SK-N-SH (cell line): Measurements from ENCODE around the gene HS1BP3. TPM values are rescaled to one million over a fixed set of nuclear protein-coding genes. Genes with fewer than 3 reads are reported as not detected.

ENCODE experiments used
- CTCF ChIP-seq: fragments of 200-600 bp; sonication (generic); IDR thresholded peaks from 2 replicates; pipeline ENCODE4 v1.6.1; 2017; ENCODE audit warnings: antibody characterized with exemption, mild to moderate bottlenecking, moderate library complexity
- ELF1 ChIP-seq: IDR thresholded peaks from 2 replicates; pipeline ENCODE4 v1.4.0; 2012
- EP300 ChIP-seq, 2 experiments: IDR thresholded peaks; 2 replicates each; pipeline versions ENCODE4 v1.4.0 to v1.6.1; 2012; ENCODE audit warnings: borderline replicate concordance in 1 of 2, low read depth in 1 of 2, low read length in 1 of 2
- EZH2phosphoT487 ChIP-seq: fragments of 200-600 bp; sonication (generic); IDR thresholded peaks from 2 replicates; pipeline ENCODE4 v1.6.1; 2017; ENCODE audit warnings: low read depth, mixed run types, mild to moderate bottlenecking, antibody characterized with exemption, moderate library complexity, borderline replicate concordance
- FOSL2 ChIP-seq: IDR thresholded peaks from 2 replicates; pipeline ENCODE4 v1.4.0; 2012; ENCODE audit warnings: low read depth, mild to moderate bottlenecking, moderate library complexity, borderline replicate concordance
- FOXJ3 ChIP-seq: sonication (generic); formaldehyde crosslinking; IDR thresholded peaks from 2 replicates; pipeline ENCODE4 v1.5.1; 2020; ENCODE audit warnings: mild to moderate bottlenecking, missing genetic modification reagents
- FOXM1 ChIP-seq: IDR thresholded peaks from 2 replicates; pipeline ENCODE4 v1.4.0; 2012; ENCODE audit warnings: low read depth, mild to moderate bottlenecking
- GABPA ChIP-seq: IDR thresholded peaks from 2 replicates; pipeline ENCODE4 v1.4.0; 2012; ENCODE audit warnings: low read depth, mild to moderate bottlenecking
- GATA2 ChIP-seq: sonication (generic); formaldehyde crosslinking; IDR thresholded peaks from 2 replicates; pipeline ENCODE4 v1.5.0; 2020; ENCODE audit warnings: mild to moderate bottlenecking, missing genetic modification reagents
- JUND ChIP-seq: IDR thresholded peaks from 2 replicates; pipeline ENCODE4 v1.4.0; 2012
- MEF2A ChIP-seq: IDR thresholded peaks from 2 replicates; pipeline ENCODE4 v1.4.0; 2012; ENCODE audit warnings: low read depth, borderline replicate concordance
- MXI1 ChIP-seq: IDR thresholded peaks from 2 replicates; pipeline ENCODE4 v1.6.1; 2012; ENCODE audit warnings: mild to moderate bottlenecking, low read depth, low read length, improper control_type of control experiment
- NFIC ChIP-seq: IDR thresholded peaks from 2 replicates; pipeline ENCODE4 v1.4.0; 2012; ENCODE audit warnings: borderline replicate concordance
- NRF1 ChIP-seq: IDR thresholded peaks from 2 replicates; pipeline ENCODE4 v1.6.1; 2012; ENCODE audit warnings: low read depth, mild to moderate bottlenecking, low read length
- RCOR1 ChIP-seq: fragments of 150-350 bp; IDR thresholded peaks from 2 replicates; pipeline ENCODE4 v1.6.1; 2017; ENCODE audit warnings: antibody characterized with exemption, low read length
- RXRA ChIP-seq: IDR thresholded peaks from 2 replicates; pipeline ENCODE4 v1.4.0; 2012; ENCODE audit warnings: low read depth, mild to moderate bottlenecking, borderline replicate concordance
- SIN3A ChIP-seq: IDR thresholded peaks from 2 replicates; pipeline ENCODE4 v1.6.1; 2012; ENCODE audit warnings: low read depth, mild to moderate bottlenecking, low read length, moderate library complexity, borderline replicate concordance
- USF2 ChIP-seq: fragments of 150-350 bp; IDR thresholded peaks from 2 replicates; pipeline ENCODE4 v1.6.1; 2017; ENCODE audit warnings: antibody characterized with exemption, low read length, low read depth, borderline replicate concordance
- YY1 ChIP-seq: IDR thresholded peaks from 2 replicates; pipeline ENCODE4 v1.4.0; 2012; ENCODE audit warnings: low read depth, mild to moderate bottlenecking
- polyA plus RNA-seq, 3 experiments: library from polyadenylated mRNA; depleted of rRNA; stranded (reverse); fragments of >200 nt; gene quantifications; 2 replicates each; pipeline ENCODE4 v1.2.3, GENCODE V29; 2012
- TF ChIP-seq, protein P1 (sequence below): IDR thresholded peaks from 2 replicates; pipeline ENCODE4; 2012
- TF ChIP-seq, protein P2 (sequence below): IDR thresholded peaks from 2 replicates; pipeline ENCODE4 v1.4.0; 2012; ENCODE audit warnings: low read depth, borderline replicate concordance

Gene HS1BP3
- polyA plus RNA-seq, 1 of the 3 experiments (the other 2 are of a cell fraction), result 20.1 TPM

DNA sequence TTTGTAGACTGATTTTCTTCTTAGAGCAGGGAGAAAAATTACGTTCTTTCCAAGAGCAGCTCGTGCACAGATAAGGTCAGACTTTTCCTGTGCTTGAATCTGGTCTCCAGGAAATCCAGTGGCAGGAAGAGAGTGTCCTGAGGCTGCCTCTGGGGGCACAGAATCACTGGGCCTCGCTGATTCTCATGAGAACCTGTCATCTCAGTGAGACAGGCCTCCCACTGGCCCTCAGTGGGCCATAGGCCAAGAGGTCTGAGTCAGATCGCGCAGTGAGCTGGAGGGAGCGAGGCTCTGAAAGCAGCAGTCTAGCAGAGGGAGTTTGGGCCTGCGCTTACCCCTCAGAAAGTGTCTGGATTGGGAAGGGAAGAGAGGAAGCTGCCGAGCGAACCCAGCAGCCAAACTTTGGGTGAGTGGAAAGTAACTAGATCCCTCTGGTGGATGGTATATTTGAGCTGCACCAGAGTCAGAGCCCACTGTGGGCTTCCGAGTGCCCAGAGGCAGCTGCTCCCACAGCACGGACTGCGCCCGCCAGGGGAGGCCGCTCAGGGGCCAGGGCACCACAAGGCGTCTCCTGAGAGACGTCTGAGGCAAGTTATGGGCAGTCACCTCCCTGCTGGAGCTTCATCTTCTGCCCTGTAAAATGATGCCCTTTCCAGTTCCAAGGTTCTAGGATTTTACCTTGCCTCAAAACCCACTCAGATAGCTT, 24.2 kb upstream of the HS1BP3 start (continued):
- no peak for TF ChIP-seq EZH2phosphoT487
- no peak for TF ChIP-seq MXI1
- TF ChIP-seq MEF2A, result no peak
- TF ChIP-seq FOXM1, result no peak
- TF ChIP-seq CTCF, result peak; percentile 16; the same call in 1 of the 2 replicates
- no peak for TF ChIP-seq GABPA
- peak; percentile 53; the same call in 1 of the 2 replicates for TF ChIP-seq JUND
- no peak for TF ChIP-seq SIN3A
- TF ChIP-seq FOXJ3, result no peak
- TF ChIP-seq RXRA, result no peak
- TF ChIP-seq ELF1, result no peak
- TF ChIP-seq, protein P1, sequence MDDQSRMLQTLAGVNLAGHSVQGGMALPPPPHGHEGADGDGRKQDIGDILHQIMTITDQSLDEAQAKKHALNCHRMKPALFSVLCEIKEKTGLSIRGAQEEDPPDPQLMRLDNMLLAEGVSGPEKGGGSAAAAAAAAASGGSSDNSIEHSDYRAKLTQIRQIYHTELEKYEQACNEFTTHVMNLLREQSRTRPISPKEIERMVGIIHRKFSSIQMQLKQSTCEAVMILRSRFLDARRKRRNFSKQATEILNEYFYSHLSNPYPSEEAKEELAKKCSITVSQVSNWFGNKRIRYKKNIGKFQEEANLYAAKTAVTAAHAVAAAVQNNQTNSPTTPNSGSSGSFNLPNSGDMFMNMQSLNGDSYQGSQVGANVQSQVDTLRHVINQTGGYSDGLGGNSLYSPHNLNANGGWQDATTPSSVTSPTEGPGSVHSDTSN, result peak; percentile 45
- TF ChIP-seq NFIC, result peak; percentile 80; the same call in 1 of the 2 replicates
- TF ChIP-seq USF2, result no peak
- no peak for TF ChIP-seq EP300 (IDR thresholded peaks at IDR 0.05; ENCODE audit: borderline replicate concordance in 1 of 2, low read depth in 1 of 2, low read length in 1 of 2)
- peak; percentile 74; the same call in 1 of the 2 replicates for TF ChIP-seq FOSL2
- no peak for TF ChIP-seq YY1
- TF ChIP-seq, protein P2, sequence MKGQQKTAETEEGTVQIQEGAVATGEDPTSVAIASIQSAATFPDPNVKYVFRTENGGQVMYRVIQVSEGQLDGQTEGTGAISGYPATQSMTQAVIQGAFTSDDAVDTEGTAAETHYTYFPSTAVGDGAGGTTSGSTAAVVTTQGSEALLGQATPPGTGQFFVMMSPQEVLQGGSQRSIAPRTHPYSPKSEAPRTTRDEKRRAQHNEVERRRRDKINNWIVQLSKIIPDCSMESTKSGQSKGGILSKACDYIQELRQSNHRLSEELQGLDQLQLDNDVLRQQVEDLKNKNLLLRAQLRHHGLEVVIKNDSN, result no peak
- no peak for TF ChIP-seq GATA2 (CRISPR knock-in tag)
- no peak for TF ChIP-seq RCOR1
- no peak for TF ChIP-seq NRF1
